ENCODE measurements around the gene ABCC1.
"Not testable (repeated sequence)": the region's sequence is repeated elsewhere in the genome, so short reads cannot be mapped to it uniquely, and the experiment has no call there.

Gene ABCC1

GRCh38 chr16:15946257-15947044 is 3.0 kb upstream of the ABCC1 start:
- no peak for DNase-seq

- DNase-seq: no peak
Measured at GRCh38 chr16:15947983-15948509, 1.4 kb upstream of the ABCC1 start.

GRCh38 chr16:15948532-15949209 is 745 bp upstream of the ABCC1 start:
- DNase-seq: no peak

- DNase-seq: no peak
Measured at GRCh38 chr16:15950161-15950854, 892 bp downstream of the ABCC1 start.

- DNase-seq: no peak
Measured at GRCh38 chr16:15950869-15951268, 1.5 kb downstream of the ABCC1 start.

- no peak for DNase-seq
Measured at GRCh38 chr16:15951852-15952251, 2.4 kb downstream of the ABCC1 start.

GRCh38 chr16:15952265-15952711 is 2.9 kb downstream of the ABCC1 start:
- no peak for DNase-seq

- no peak for DNase-seq
Measured at GRCh38 chr16:15953477-15953876, 4.1 kb downstream of the ABCC1 start.

GRCh38 chr16:15953929-15954813 is 4.8 kb downstream of the ABCC1 start:
- DNase-seq: no peak

- no peak for DNase-seq
Measured at GRCh38 chr16:15954814-15955151, 5.4 kb downstream of the ABCC1 start.

GRCh38 chr16:15955425-15955824 is 6.0 kb downstream of the ABCC1 start:
- DNase-seq: no peak

GRCh38 chr16:15956106-15956505 is 6.7 kb downstream of the ABCC1 start:
- DNase-seq: not testable (repeated sequence)

GRCh38 chr16:15958703-15959348 is 9.4 kb downstream of the ABCC1 start:
- DNase-seq: no peak

- DNase-seq: no peak
Measured at GRCh38 chr16:15960124-15960971, 10.9 kb downstream of the ABCC1 start.

GRCh38 chr16:15961060-15961511 is 11.7 kb downstream of the ABCC1 start:
- DNase-seq: no peak

GRCh38 chr16:15961571-15962090 is 12.2 kb downstream of the ABCC1 start:
- no peak for DNase-seq

- no peak for DNase-seq
Measured at GRCh38 chr16:15963307-15963910, 14.0 kb downstream of the ABCC1 start.

- no peak for DNase-seq
Measured at GRCh38 chr16:15966420-15966819, 17.0 kb downstream of the ABCC1 start.

GRCh38 chr16:15966836-15967546 is 17.6 kb downstream of the ABCC1 start:
- DNase-seq: no peak
